Activated CD4-positive, alpha-beta T cell treated with anti-CD3 and anti-CD28 coated beads, Interleukin-2, Interleukin-6, amounts not matched to agents 100 ng/mL and 50 ng/mL, durations not matched to agents 16 hours and 8 hours (primary cell): ENCODE results near the gene SLC35F3.

Experiments
- DNase-seq: peaks from one replicate; pipeline ENCODE4 v3.0.0-alpha.2; 2020

SLC35F3 gene

DNA sequence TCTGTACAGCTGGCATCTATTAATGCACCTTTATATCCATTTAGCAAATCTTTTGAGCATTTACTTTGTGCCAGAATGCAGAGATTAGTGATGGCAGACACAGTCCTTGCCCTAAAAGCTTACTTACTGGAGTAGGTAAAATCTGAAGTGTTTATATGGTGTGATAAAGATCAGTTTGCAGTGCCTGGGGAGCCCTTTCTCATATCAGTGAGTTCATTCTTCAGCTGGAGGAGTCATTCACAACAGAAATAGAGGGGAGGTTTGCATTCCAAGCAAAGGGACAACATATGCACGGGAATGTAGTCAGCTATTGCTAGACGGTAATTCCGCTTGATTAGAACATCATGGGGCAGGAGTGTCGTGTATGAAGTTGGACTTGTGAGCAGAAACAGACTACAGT is 8.4 kb downstream of the SLC35F3 start:
- DNase-seq, result no peak

DNA sequence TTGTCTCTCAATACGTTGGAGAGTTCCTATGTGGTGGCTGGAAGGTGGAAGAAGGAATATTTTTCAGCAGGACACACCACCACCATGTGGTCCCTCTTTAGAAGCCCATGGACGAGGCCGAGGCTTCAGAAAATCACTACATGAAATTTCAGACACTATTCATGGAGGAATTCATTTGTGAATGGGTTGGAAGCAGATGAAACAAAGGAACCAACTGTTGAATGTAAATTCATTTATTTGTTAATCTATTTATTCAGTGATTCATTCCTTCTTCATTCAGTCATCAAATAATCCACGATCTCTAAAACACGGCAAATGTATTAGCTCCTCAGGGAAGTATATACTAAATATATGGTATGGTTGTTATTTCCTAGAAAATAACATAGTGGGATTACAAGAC is 12.2 kb downstream of the SLC35F3 start:
- no peak for DNase-seq

DNA sequence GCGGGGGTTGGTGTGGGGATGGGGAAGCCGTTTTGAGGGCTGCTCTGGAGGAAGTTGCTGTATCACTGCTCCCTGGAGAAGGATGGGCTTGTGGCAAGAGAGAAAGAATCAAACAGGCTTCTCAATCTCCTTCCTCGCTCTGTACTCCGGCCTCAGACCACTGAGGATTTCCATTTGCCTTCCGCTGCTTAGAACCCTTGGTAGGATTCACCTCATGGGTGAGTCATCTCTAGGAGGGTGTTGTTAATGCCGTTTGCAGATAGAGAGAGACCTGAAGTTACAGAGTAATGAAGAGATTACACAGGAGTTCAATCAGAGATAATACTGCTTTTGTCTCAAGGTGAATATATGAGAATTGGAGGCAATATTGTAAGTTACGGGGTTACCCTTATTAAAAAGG is 15.3 kb downstream of the SLC35F3 start:
- no peak for DNase-seq

DNA sequence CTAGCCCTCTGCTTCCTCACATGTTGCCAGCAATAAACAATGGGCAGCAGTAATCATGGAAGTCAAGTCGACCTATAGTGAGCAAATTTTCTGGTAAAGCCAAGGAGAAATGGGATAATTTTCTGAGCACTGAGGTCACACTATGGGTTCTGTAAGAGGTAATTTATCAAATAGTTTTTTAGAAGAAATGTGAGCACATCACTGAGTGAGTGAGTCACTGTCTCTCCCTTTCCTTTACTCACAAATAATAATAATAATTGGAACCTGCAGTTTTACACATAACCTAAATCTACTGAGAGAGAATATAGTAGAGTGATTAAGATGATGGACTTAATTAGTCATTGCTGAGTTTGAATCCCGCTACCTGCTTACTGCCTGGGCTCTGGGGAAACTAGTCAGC is 23.6 kb downstream of the SLC35F3 start:
- DNase-seq, result no peak

GRCh38 chr1:233933339-233933738 is 28.9 kb downstream of the SLC35F3 start:
- DNase-seq, result no peak

GRCh38 chr1:233935297-233935868 is 30.9 kb downstream of the SLC35F3 start:
- DNase-seq, result no peak

GRCh38 chr1:233936422-233936821 is 31.9 kb downstream of the SLC35F3 start:
- no peak for DNase-seq

DNA sequence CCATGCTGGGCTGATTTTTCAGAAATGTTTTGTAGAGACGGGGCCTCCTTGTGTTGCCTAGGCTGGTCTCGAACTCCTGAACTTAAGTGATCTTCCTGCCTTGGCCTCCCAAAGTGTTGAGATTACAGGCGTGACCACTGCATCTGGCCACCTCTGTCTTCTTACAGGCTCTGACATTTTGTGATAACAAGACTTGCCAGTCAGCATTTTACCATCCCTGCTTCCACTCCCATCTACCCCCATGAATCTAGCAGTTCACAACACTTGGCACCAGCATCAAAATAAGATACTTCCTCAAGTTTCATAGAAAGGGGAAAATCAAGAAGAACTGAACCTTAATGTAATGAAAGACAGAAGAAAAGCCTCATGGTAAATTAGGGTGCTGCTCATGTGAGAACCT is 32.4 kb downstream of the SLC35F3 start:
- DNase-seq, result no peak

- DNase-seq, result no peak
Observed at GRCh38 chr1:233938476-233938875, 34.0 kb downstream of the SLC35F3 start.

- no peak for DNase-seq
Observed at GRCh38 chr1:233939451-233939850, 35.0 kb downstream of the SLC35F3 start.

DNA sequence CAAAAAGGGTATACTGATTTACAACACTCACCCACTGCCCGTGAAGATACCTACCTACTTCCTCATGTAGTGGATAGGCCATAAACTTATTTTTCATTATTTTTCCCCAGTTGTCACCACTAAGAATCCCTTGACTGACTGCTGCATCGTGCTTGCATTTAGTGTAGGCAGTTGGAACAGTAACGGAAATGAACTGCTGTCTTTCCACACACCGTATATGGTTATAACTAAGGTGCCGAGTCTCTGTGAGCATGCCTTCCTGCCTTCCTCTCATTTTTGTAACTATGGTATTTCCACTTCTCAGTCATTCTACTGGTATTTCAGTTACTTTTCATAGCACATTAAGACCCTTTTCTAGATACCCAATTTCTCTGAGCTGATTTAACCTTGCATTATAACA is 36.4 kb downstream of the SLC35F3 start:
- no peak for DNase-seq

DNA sequence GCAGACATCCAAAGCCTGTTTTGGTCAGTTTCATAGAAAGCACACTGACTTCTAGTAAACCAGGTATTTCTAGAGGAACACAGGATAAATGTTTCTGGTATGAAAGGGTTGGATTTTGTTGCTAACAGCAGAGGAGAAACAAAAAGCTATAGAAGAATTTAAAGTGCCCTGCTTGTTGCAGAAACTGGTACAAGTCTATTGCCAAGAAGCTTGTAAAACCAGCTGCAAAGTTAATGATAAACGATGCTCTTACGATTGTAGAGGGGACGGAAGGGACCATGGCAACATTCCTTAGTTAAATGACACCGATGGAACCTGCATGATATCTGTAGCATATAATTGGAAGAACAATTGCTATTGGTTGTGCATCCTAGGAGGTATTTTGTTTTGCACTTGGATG is 40.1 kb downstream of the SLC35F3 start:
- no peak for DNase-seq

DNA sequence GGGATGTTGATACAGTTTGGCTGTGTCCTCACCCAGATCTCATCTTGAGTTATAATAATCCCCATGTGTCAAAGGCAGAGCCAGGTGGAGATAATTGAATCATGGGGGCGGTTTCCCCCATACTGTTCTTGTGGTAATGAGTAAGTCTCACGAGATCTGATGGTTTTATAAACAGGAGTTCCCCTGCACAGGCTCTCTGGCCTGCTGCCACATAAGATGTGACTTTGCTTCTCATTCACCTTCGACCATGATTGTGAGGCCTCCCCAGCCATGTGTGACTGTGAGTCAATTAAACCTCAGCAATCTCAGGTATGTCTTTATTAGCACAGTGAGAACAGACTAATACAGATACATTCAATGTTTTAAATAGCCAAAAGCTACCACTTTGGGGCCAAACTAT is 41.1 kb downstream of the SLC35F3 start:
- no peak for DNase-seq

GRCh38 chr1:233945979-233946378 is 41.5 kb downstream of the SLC35F3 start:
- DNase-seq, result no peak

GRCh38 chr1:233946724-233947123 is 42.2 kb downstream of the SLC35F3 start:
- DNase-seq, result no peak

GRCh38 chr1:233951804-233952203 is 47.3 kb downstream of the SLC35F3 start:
- no peak for DNase-seq

DNA sequence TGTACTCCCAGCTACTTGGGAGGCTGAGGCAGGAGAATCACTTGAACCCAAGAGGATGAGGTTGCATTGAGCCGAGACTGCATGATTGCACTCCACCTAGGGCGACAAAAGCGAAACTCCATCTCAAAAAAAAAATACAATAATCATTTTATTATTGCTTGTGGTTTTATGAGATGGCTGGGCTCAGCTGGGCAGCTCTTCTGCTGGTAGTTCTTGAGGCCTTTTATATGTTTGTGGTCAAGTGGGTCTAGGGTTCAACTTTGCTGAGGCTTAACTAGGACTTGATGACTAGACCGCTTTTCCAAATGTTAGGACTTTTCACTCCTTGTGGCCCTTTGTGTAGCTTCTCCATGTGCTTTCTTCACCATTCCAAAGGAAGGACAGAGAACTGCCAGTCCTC is 53.2 kb downstream of the SLC35F3 start:
- DNase-seq, result no peak

- DNase-seq, result no peak
Observed at GRCh38 chr1:233959102-233959501, 54.6 kb downstream of the SLC35F3 start.

- DNase-seq, result no peak
Observed at GRCh38 chr1:233959971-233960370, 55.5 kb downstream of the SLC35F3 start.

DNA sequence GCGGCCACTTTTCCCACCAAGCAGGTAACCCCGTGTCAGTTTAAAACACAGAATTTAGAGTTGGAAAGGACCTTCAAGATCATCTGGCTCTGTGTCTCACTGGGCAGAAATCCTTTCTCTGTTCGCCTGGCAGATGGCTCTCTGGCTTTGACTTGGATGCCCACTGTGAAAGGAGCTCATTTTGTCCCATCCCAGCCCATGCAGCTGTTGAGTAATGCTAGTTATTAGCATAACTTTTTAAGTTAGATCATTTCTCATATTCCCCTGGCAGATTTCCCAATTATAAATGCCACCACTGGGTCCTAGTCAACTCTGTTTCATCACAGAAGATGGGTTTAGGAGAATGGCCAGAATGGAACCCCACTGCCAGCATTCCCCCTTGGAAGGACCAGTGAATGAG is 55.9 kb downstream of the SLC35F3 start:
- DNase-seq, result no peak

GRCh38 chr1:233962878-233963277 is 58.4 kb downstream of the SLC35F3 start:
- DNase-seq, result no peak

DNA sequence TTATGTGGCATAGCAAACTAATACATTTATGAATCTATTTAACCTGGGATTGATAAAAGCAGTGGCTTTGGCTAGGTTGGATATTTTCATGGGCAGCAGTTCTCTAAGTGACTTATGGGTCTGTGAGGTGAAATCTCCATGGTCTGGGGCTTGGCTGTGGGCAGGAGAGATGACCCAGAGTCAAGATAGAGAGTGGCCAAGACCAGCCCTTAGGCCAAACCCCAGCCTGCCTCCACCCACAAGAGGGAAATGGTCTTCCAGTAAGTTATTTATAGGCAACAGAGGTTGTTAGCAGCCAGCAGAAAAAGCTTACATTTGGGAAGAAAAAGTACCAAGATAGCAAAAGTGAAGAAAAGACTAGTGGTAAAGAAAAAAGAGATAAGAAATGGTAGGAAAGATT is 61.4 kb downstream of the SLC35F3 start:
- no peak for DNase-seq

GRCh38 chr1:233971753-233972152 is 67.3 kb downstream of the SLC35F3 start:
- DNase-seq, result no peak

DNA sequence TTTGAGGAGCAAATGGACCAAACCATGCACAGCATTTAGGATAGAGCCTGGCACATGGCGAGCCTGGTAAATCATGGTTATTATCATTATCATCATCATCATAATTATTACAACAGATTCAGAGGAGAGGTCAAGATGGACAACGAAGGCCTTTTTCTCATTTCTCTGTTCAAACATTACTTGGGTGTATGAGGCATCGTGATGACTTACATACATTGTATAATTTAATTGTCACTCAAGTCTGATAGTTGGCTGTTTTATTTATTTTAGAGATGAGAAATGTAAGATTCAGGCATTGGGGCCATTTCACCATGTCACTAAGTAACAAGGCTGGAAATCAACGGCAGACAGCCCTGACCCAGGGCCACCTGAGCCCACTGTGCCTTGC is 68.1 kb downstream of the SLC35F3 start:
- DNase-seq, result no peak

- no peak for DNase-seq
Observed at GRCh38 chr1:233972951-233973635, 68.6 kb downstream of the SLC35F3 start.
